Mucosa of stomach (tissue), 1 donor: ENCODE results near the gene OST4.
A peak's percentile ranks its signal among the peaks of the same experiment; 100 is the strongest.

Experiments
- H3K27me3 ChIP-seq: one replicate; pipeline ENCODE4 v1.7.0; 2013; ENCODE audit warnings: mild to moderate bottlenecking, low read length; ENCODE audit not compliant: control insufficient read depth, insufficient read depth
- H3K36me3 ChIP-seq: one replicate; pipeline ENCODE4 v1.7.0; 2013; ENCODE audit warnings: low read length; ENCODE audit not compliant: control insufficient read depth, insufficient read depth
- H3K4me1 ChIP-seq: one replicate; pipeline ENCODE4 v1.7.0; 2013; ENCODE audit warnings: mild to moderate bottlenecking, low read length; ENCODE audit not compliant: control insufficient read depth, insufficient read depth
- H3K4me3 ChIP-seq: one replicate; pipeline ENCODE4 v1.7.0; 2013; ENCODE audit warnings: low read length
- H3K9ac ChIP-seq: one replicate; pipeline ENCODE4 v1.7.0; 2013; ENCODE audit warnings: mild to moderate bottlenecking, low read length, moderate library complexity
- H3K9me3 ChIP-seq: one replicate; pipeline ENCODE4 v1.7.0; 2013; ENCODE audit warnings: mild to moderate bottlenecking, low read length, moderate library complexity; ENCODE audit not compliant: control insufficient read depth
- donor health status: Pancreatic carcinoma.

The OST4 gene

GRCh38 chr2:27038631-27039339 is 32.7 kb downstream of the OST4 start:
- Histone ChIP-seq H3K27me3 (no peaks in the 10 kb centered on the region), H3K9ac (no peak overlapping the region), H3K36me3 (peaks cover 31% of the 10 kb centered on the region), H3K4me3 (no peak overlapping the region), H3K9me3 (no peaks in the 10 kb centered on the region), H3K4me1 (peaks cover 13% of the 10 kb centered on the region)

GRCh38 chr2:27038012-27038411 is 33.4 kb downstream of the OST4 start:
- peaks cover 31% of the 10 kb centered on the region for H3K36me3 ChIP-seq
- no peak overlapping the region for H3K4me3 ChIP-seq
- peaks cover 15% of the 10 kb centered on the region for H3K4me1 ChIP-seq
- H3K9ac ChIP-seq: no peak overlapping the region
- H3K27me3 ChIP-seq: no peaks in the 10 kb centered on the region
- no peaks in the 10 kb centered on the region for H3K9me3 ChIP-seq

- no peaks in the 10 kb centered on the region for H3K9me3 ChIP-seq
- H3K4me1 ChIP-seq: peaks cover 15% of the 10 kb centered on the region
- H3K27me3 ChIP-seq: no peaks in the 10 kb centered on the region
- H3K9ac ChIP-seq: peak overlapping the region; percentile 87
- peak overlapping the region; percentile 91 for H3K4me3 ChIP-seq
- peaks cover 26% of the 10 kb centered on the region for H3K36me3 ChIP-seq
Observed at GRCh38 chr2:27033253-27033852, 38.1 kb downstream of the OST4 start.

GRCh38 chr2:27032495-27033252 is 38.8 kb downstream of the OST4 start, which contains the start of gene TMEM214:
TSS of gene TMEM214 (plus strand) at chr2:27032965. CDS start at chr2:27033016, 51 bp downstream.
- Histone ChIP-seq H3K36me3 (peaks cover 24% of the 10 kb centered on the region), H3K4me1 (peaks cover 15% of the 10 kb centered on the region), H3K9ac (peak within 1 kb of the TSS; percentile 87), H3K27me3 (no peaks in the 10 kb centered on the region), H3K4me3 (peak within 1 kb of the TSS; percentile 91), H3K9me3 (no peaks in the 10 kb centered on the region)

- Histone ChIP-seq H3K36me3 (no peaks in the 10 kb centered on the region), H3K27me3 (no peaks in the 10 kb centered on the region), H3K9me3 (no peaks in the 10 kb centered on the region), H3K4me3 (no peak overlapping the region), H3K4me1 (peaks cover 5% of the 10 kb centered on the region), H3K9ac (no peak overlapping the region)
Observed at GRCh38 chr2:27029051-27029450, 42.4 kb downstream of the OST4 start.

- Histone ChIP-seq H3K4me1 (no peaks in the 10 kb centered on the region), H3K36me3 (peaks cover 7% of the 10 kb centered on the region), H3K27me3 (no peaks in the 10 kb centered on the region), H3K4me3 (no peak overlapping the region), H3K9ac (no peak overlapping the region), H3K9me3 (no peaks in the 10 kb centered on the region)
Observed at GRCh38 chr2:27027211-27027651, 44.2 kb downstream of the OST4 start.

- H3K27me3 ChIP-seq: no peaks in the 10 kb centered on the region
- H3K4me3 ChIP-seq: no peak overlapping the region
- H3K9me3 ChIP-seq: no peaks in the 10 kb centered on the region
- no peak overlapping the region for H3K9ac ChIP-seq
- H3K36me3 ChIP-seq: peaks cover 7% of the 10 kb centered on the region
- H3K4me1 ChIP-seq: peaks cover 10% of the 10 kb centered on the region
Observed at GRCh38 chr2:27025861-27026851, 45.3 kb downstream of the OST4 start.

- peaks cover 13% of the 10 kb centered on the region for H3K4me1 ChIP-seq
- H3K9ac ChIP-seq: no peak overlapping the region
- H3K9me3 ChIP-seq: no peaks in the 10 kb centered on the region
- H3K27me3 ChIP-seq: no peaks in the 10 kb centered on the region
- peaks cover 7% of the 10 kb centered on the region for H3K36me3 ChIP-seq
- H3K4me3 ChIP-seq: no peak overlapping the region
Observed at GRCh38 chr2:27025281-27025800, 46.1 kb downstream of the OST4 start.

- Histone ChIP-seq H3K9me3 (no peaks in the 10 kb centered on the region), H3K36me3 (peaks cover 7% of the 10 kb centered on the region), H3K27me3 (no peaks in the 10 kb centered on the region), H3K9ac (no peak overlapping the region), H3K4me3 (no peak overlapping the region), H3K4me1 (peaks cover 19% of the 10 kb centered on the region)
Observed at GRCh38 chr2:27024812-27025211, 46.6 kb downstream of the OST4 start.

GRCh38 chr2:27024188-27024587 is 47.3 kb downstream of the OST4 start:
- no peaks in the 10 kb centered on the region for H3K27me3 ChIP-seq
- H3K4me3 ChIP-seq: no peak overlapping the region
- H3K9me3 ChIP-seq: no peaks in the 10 kb centered on the region
- peaks cover 21% of the 10 kb centered on the region for H3K4me1 ChIP-seq
- H3K36me3 ChIP-seq: peaks cover 7% of the 10 kb centered on the region
- H3K9ac ChIP-seq: no peak overlapping the region

GRCh38 chr2:27023740-27024139 is 47.7 kb downstream of the OST4 start:
- Histone ChIP-seq H3K4me3 (no peak overlapping the region), H3K9me3 (no peaks in the 10 kb centered on the region), H3K4me1 (peaks cover 21% of the 10 kb centered on the region), H3K36me3 (peaks cover 7% of the 10 kb centered on the region), H3K9ac (no peak overlapping the region), H3K27me3 (no peaks in the 10 kb centered on the region)
